GM06990 (cell line): Measurements from ENCODE around the gene OLFML2A.

ENCODE experiments used
- DNase-seq: peaks from one replicate; pipeline ENCODE4 v3.0.0-alpha.2; 2011; ENCODE audit not compliant: insufficient read length; ENCODE audit errors: extremely low read depth
- H3K27me3 ChIP-seq: replicated peaks from 2 replicates; pipeline ENCODE4 v1.6.0; 2011; ENCODE audit warnings: low read length; ENCODE audit not compliant: control insufficient read depth, insufficient read depth
- H3K36me3 ChIP-seq: 2 replicates; pipeline ENCODE4 v1.5.1; 2011; ENCODE audit warnings: low read length; ENCODE audit not compliant: control insufficient read depth, insufficient read depth
- H3K4me3 ChIP-seq: replicated peaks from 2 replicates; pipeline ENCODE4 v1.5.1; 2011; ENCODE audit warnings: low read depth, mild to moderate bottlenecking, control low read depth, low read length
- CTCF ChIP-seq: IDR thresholded peaks from 2 replicates; pipeline ENCODE4 v1.5.1; 2011; ENCODE audit warnings: low read length, control low read depth, mild to moderate bottlenecking, inconsistent platforms; ENCODE audit not compliant: insufficient read depth, poor library complexity, severe bottlenecking

The OLFML2A gene

DNA sequence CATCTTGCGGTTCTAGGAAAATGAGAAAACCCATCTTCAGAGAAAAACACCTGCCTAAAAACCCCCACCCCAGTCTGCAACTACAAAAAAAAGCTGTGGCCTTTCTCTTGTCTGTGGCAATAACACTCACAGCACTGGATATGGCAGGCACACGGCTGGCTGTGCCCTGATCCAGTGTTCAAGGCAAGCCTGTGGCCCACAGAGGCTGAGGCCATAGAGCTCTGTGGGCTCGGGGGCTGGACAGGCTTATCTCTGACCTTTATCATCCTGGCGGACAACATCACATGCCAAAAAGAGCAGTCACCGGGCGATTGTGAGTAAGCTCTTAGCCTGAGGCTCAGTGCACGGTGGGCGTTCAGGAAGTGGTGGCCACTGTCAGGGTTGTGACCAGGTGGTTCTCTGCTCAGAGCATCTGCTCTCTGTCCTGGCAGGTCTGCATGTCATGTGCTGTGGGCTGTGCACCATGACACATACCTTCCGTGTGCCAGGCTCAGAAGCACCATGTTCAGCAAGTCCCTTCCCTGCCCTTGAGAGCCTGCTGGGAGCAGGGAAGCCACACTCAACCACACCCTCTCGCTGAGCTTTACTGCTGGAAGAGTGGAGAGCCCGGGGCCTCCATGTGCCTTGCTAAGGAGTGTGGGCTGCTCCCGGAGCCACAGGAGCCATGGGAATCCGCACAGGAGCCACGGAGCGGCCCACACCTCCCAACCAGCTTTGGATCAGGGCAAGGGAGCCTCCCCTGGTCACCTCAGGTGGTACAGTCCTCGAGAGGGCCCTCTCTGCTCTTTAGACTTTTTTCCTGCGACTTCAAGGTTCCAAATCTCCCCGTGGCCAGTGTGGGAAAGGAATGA is 41.7 kb downstream of the OLFML2A start:
- peak; percentile 56 for DNase-seq
- Histone ChIP-seq H3K36me3 (no peaks in the 10 kb centered on the region), H3K27me3 (no peaks in the 10 kb centered on the region), H3K4me3 (peak overlapping the region; percentile 22)
- TF ChIP-seq CTCF: no peak

DNA sequence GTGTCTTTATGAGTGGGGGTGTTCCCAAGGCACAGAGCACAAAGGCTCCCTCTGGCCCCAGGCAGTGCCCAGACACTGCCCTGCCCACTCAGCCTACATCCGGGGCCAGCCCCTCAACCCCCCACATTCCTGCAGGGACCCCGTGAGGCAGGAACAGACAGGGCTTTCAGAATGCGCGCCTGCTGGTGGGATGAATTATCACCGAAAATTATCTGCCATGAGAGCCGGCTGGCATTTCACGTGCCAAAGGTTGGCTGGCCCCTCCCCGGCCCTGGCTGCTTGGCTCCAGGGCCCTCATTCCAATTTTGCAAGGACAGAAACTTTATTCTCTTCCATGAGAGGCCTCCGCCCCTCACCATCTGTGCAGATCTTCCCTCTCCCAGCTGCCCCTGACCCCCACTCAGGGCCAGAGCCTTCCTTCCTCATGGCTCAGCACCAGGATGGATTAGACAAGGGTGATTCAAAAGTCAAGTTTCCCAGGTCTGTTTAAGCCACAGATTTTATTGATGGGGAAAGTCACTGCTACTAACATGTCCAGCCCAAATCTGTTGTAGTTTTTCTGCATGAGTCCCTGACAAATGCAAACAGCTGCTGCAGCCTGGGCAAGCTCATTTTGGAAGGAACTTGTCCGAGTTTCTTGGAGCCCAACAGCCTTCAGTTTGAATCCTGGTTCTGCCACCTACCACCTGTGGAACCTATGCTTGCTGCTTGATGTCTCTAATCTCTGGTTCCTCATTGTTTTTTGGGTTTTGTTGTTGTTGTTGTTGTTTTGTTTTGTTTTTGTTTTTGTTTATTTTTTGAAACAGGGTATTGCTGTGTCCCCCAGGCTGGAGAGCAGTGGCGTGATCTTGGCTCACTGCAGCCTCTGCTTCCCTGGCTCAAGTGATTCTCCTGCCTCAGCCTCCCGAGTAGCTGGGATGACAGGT is 44.0 kb downstream of the OLFML2A start:
- Histone ChIP-seq H3K27me3 (no peaks in the 10 kb centered on the region), H3K36me3 (no peaks in the 10 kb centered on the region), H3K4me3 (no peak overlapping the region)
- TF ChIP-seq CTCF: no peak
- DNase-seq: no peak

DNA sequence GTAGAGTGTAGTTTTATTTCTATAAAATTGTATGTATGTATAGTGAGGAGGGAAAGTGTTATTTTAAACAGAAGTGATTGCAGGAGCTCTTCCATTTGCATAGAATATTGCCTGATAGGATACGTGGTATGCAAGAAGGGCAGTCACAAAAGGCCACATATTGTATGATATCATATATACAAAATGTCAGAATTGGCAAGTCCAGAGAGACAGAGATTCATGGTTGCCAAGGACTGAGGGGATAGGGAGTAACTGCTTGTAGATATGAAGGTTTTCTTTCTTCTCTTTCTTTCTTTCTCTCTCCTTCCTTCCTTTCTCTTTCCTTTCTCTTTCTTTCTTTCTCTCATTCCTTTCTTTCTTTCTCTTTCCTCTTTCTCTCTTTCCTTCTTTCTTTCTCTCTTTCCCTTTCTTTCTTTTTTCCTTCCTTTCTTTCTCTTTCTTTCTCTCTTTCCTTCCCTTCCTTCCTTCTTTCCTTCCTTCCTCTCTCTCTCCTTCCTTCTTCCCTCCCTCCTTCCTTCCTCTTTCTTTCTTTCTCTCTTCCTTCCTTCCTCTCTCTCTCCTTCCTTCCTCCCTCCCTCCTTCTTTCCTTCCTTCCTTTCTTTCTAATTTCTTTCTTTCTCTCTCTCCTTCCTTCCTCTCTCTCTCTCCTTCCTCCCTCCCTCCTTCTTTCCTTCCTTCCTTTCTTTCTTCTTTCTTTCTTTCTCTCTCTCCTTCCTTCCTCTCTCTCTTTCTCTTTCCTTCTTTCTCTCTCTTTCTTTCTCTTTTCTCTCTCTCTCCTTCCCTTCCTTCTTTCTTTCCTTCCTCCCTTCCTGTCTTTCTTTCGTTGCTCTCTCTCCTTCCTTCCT is 51.8 kb downstream of the OLFML2A start:
- no peaks in the 10 kb centered on the region for H3K27me3 ChIP-seq
- no peaks in the 10 kb centered on the region for H3K36me3 ChIP-seq
- DNase-seq: no peak
- H3K4me3 ChIP-seq: no peak overlapping the region
- TF ChIP-seq CTCF: no peak

GRCh38 chr9:124829334-124829669 is 52.4 kb downstream of the OLFML2A start:
- no peaks in the 10 kb centered on the region for H3K36me3 ChIP-seq
- no peak overlapping the region for H3K4me3 ChIP-seq
- no peaks in the 10 kb centered on the region for H3K27me3 ChIP-seq
- TF ChIP-seq CTCF: no peak
- no peak for DNase-seq

DNA sequence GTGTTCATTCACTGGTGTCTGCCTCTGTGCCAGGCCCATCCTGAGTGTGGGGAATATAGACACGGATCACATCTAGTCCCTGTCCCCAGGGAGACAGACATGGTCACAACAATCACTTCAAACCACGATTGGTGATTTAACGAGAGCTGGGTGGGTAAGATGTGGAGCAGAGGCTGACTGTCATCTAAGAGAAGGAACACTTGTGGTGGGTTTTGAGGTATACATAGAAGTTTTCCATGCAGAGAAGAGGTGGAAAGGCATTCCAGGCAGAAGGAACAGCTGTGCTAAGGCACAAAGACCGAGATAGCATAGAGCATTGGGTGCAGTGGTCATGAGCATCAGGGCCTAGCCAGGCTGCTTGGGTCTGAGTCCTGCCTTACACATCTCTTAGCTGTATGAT is 53.7 kb downstream of the OLFML2A start:
- no peaks in the 10 kb centered on the region for H3K27me3 ChIP-seq
- TF ChIP-seq CTCF: no peak
- H3K36me3 ChIP-seq: no peaks in the 10 kb centered on the region
- H3K4me3 ChIP-seq: no peak overlapping the region
- DNase-seq: no peak
